Right cardiac atrium (tissue), 5 donors: Measurements from ENCODE around the gene C6orf163. TPM values are rescaled to one million over a fixed set of nuclear protein-coding genes. Genes with fewer than 3 reads are reported as not detected.
"Not testable (repeated sequence)": the region's sequence is repeated elsewhere in the genome, so short reads cannot be mapped to it uniquely, and the experiment has no call there.

Experiments
- ATAC-seq, 2 donors: fragments of 200-7000 bp; cut with Tn5 transposase; one replicate each; pipeline versions ENCODE4 v1.8.0 to v1.9.1; 2020; ENCODE audit warnings: moderate library complexity in 2 of 2, mild to moderate bottlenecking in 1 of 2
- DNase-seq, 3 donors: peaks; one replicate each; pipeline ENCODE4 v3.0.0-alpha.2; 2020
- H3K27ac ChIP-seq: one replicate; pipeline ENCODE4 v1.5.1; 2013; ENCODE audit warnings: mild to moderate bottlenecking, low read length, control low read depth, moderate library complexity
- H3K27me3 ChIP-seq: one replicate; pipeline ENCODE4 v1.6.1; 2013; ENCODE audit not compliant: control insufficient read depth, insufficient read depth
- H3K4me1 ChIP-seq: one replicate; pipeline ENCODE4 v1.6.1; 2013; ENCODE audit warnings: low read length; ENCODE audit not compliant: control insufficient read depth, insufficient read depth
- H3K4me3 ChIP-seq: one replicate; pipeline ENCODE4 v1.5.1; 2013; ENCODE audit warnings: low read length, control low read depth
- H3K9me3 ChIP-seq: one replicate; pipeline ENCODE4 v1.6.1; 2013; ENCODE audit warnings: low read length; ENCODE audit not compliant: control insufficient read depth
- WGBS: extraction: QIAGEN DNeasy Blood & Tissue Kit; methylation state at CpG from one replicate; pipeline ENCODE4 v1.1.7; 2013; 5-methylcytosine and 5-hydroxymethylcytosine counted together
- intact Hi-C, 4 donors: fragments of 100-400 bp; cut with DNase I; formaldehyde crosslinking; loops; one replicate each; pipeline versions ENCODE4 v1.11.0 to v1.14.0; 2022 to 2023
- long read RNA-seq, 4 donors: library from polyadenylated mRNA; unstranded; transcript quantifications; one replicate each; pipeline ENCODE4 v2.0.0, GENCODE V29; 2020 to 2021
- polyA plus RNA-seq: library from polyadenylated mRNA; stranded (reverse); fragments of 200-250 nt; gene quantifications from one replicate; pipeline ENCODE4 v1.2.3, GENCODE V29; 2013
- total RNA-seq, 4 donors: library from RNA; stranded (reverse); fragmentation: NEBNext Ultra II Directional; extraction: Animal tissue kit (Norgen Biotek cat#: 25700); gene quantifications; one replicate each; pipeline ENCODE4 v1.2.1, GENCODE V29; 2021
- donor health status: healthy with polysubstance abuse.
- donor health status: DM: no; HTN: yes; CAD: no.
- donor health status: DM: no; HTN: no; CAD: no.
- donor health status: DM: no; HTN: yes; CAD: no; lungs with severe emphysema.
- donor health status: DM: yes; HTN: yes; CAD: no.

C6orf163 gene
- total RNA-seq: 1 to 10 TPM; 2.0 to 4.3 (median 2.5) TPM
- polyA plus RNA-seq: 1.6 TPM
- long read RNA-seq, donor 1: 0 reads
- long read RNA-seq, donor 2: 0 reads
- long read RNA-seq, donor 3, partial matches to known transcripts: 0 of 1 reads
- long read RNA-seq, donor 3, other reads (novel, unspliced or antisense): 1 of 1 reads
- long read RNA-seq, donor 4: 0 reads

- ATAC-seq (no peak), DNase-seq (no peak)
- Histone ChIP-seq H3K9me3 (no peaks in the 10 kb centered on the region), H3K4me1 (no peaks in the 10 kb centered on the region), H3K4me3 (no peak within 1 kb of the TSS), H3K27me3 (no peaks in the 10 kb centered on the region), H3K27ac (no peak within 1 kb of the TSS)
- WGBS: 81% methylated on average over 2 of the region's 2 CpGs
- intact Hi-C loops: no loop called here
Measured at GRCh38 chr6:87344731-87345130, at the start of gene C6orf163. Gene C6orf163, plus strand, starts transcription at chr6:87344813. Its CDS starts 287 bp downstream, at chr6:87345100.

- DNase-seq: no peak
- no peaks in the 10 kb centered on the region for H3K4me1 ChIP-seq
- H3K9me3 ChIP-seq: no peaks in the 10 kb centered on the region
- 59% methylated on average over 1 of the region's 1 CpG for WGBS
- intact Hi-C loops: no loop called here
- H3K27me3 ChIP-seq: no peaks in the 10 kb centered on the region
- H3K27ac ChIP-seq: no peak overlapping the region
- H3K4me3 ChIP-seq: no peak overlapping the region
- no peak for ATAC-seq
Measured at GRCh38 chr6:87297119-87297518, 47.5 kb upstream of the C6orf163 start.

- ATAC-seq, H3K27ac ChIP-seq, intact Hi-C loops, H3K27me3 ChIP-seq, H3K4me1 ChIP-seq, H3K9me3 ChIP-seq, H3K4me3 ChIP-seq: not testable (repeated sequence)
- DNase-seq: peak in 1 of 3 donors; percentile 32
- 84% methylated on average over 9 of the region's 9 CpGs for WGBS
Measured at GRCh38 chr6:87301277-87301676, 43.3 kb upstream of the C6orf163 start.

- ATAC-seq: no peak
- no peak for DNase-seq
- no peaks in the 10 kb centered on the region for H3K27me3 ChIP-seq
- no peak overlapping the region for H3K27ac ChIP-seq
- no peaks in the 10 kb centered on the region for H3K4me1 ChIP-seq
- H3K4me3 ChIP-seq: no peak overlapping the region
- WGBS: 57% methylated on average over 4 of the region's 4 CpGs
- intact Hi-C loops: no loop called here
- H3K9me3 ChIP-seq: no peaks in the 10 kb centered on the region
Measured at GRCh38 chr6:87308970-87309369, 35.6 kb upstream of the C6orf163 start.

- Histone ChIP-seq H3K9me3 (no peaks in the 10 kb centered on the region), H3K4me1 (no peaks in the 10 kb centered on the region), H3K27me3 (no peaks in the 10 kb centered on the region), H3K27ac (no peak overlapping the region), H3K4me3 (no peak overlapping the region)
- no peak for DNase-seq
- 12% methylated on average over 1 of the region's 1 CpG for WGBS
- intact Hi-C loops: no loop called here
- ATAC-seq: no peak
Measured at GRCh38 chr6:87312860-87313259, 31.8 kb upstream of the C6orf163 start.

- WGBS: 85% methylated on average over 3 of the region's 3 CpGs
- Histone ChIP-seq H3K27ac (no peak overlapping the region), H3K27me3 (no peaks in the 10 kb centered on the region), H3K4me3 (no peak overlapping the region), H3K9me3 (no peaks in the 10 kb centered on the region), H3K4me1 (no peaks in the 10 kb centered on the region)
- ATAC-seq (no peak), DNase-seq (no peak)
- intact Hi-C loops: no loop called here
Measured at GRCh38 chr6:87315071-87315470, 29.5 kb upstream of the C6orf163 start.

GRCh38 chr6:87319271-87319987 is 25.2 kb upstream of the C6orf163 start:
- DNase-seq: no peak
- no peak for ATAC-seq
- Histone ChIP-seq H3K9me3 (no peaks in the 10 kb centered on the region), H3K4me1 (no peaks in the 10 kb centered on the region), H3K4me3 (no peak overlapping the region), H3K27ac (no peak overlapping the region), H3K27me3 (no peaks in the 10 kb centered on the region)
- WGBS: 86% methylated on average over 3 of the region's 3 CpGs
- intact Hi-C loops: no loop called here

- peak; percentile 89 to 94 (median 94) for DNase-seq
- under 1% methylated on average over 60 of the region's 60 CpGs for WGBS
- Histone ChIP-seq H3K4me3 (peak within 1 kb of the TSS; percentile 94), H3K4me1 (no peaks in the 10 kb centered on the region), H3K9me3 (no peaks in the 10 kb centered on the region), H3K27ac (peak within 1 kb of the TSS; percentile 86), H3K27me3 (no peaks in the 10 kb centered on the region)
- peak; percentile 99 to 100 for ATAC-seq
- intact Hi-C loops: no loop called here
Measured at GRCh38 chr6:87322304-87323212, 22.1 kb upstream of the C6orf163 start, which contains the start of gene SMIM8. Gene SMIM8, plus strand, starts transcription at chr6:87322588. Its CDS starts 14,444 bp downstream, at chr6:87337032.

- DNase-seq, H3K27ac ChIP-seq, H3K4me1 ChIP-seq, H3K9me3 ChIP-seq, ATAC-seq, intact Hi-C loops, H3K27me3 ChIP-seq, H3K4me3 ChIP-seq: not testable (repeated sequence)
- WGBS: 97% methylated on average over 1 of the region's 1 CpG
Measured at GRCh38 chr6:87323880-87324279, 20.7 kb upstream of the C6orf163 start.

- no peaks in the 10 kb centered on the region for H3K27me3 ChIP-seq
- peaks cover 5% of the 10 kb centered on the region for H3K4me1 ChIP-seq
- intact Hi-C loops: no loop called here
- no peak for ATAC-seq
- H3K4me3 ChIP-seq: no peak overlapping the region
- no peak overlapping the region for H3K27ac ChIP-seq
- H3K9me3 ChIP-seq: no peaks in the 10 kb centered on the region
- no peak for DNase-seq
Measured at GRCh38 chr6:87330961-87331360, 13.7 kb upstream of the C6orf163 start.

- DNase-seq (no peak), ATAC-seq (no peak)
- no peaks in the 10 kb centered on the region for H3K27me3 ChIP-seq
- 64% methylated on average over 5 of the region's 5 CpGs for WGBS
- H3K4me1 ChIP-seq: peaks cover 5% of the 10 kb centered on the region
- H3K9me3 ChIP-seq: no peaks in the 10 kb centered on the region
- intact Hi-C loops: no loop called here
- H3K4me3 ChIP-seq: no peak overlapping the region
- H3K27ac ChIP-seq: no peak overlapping the region
Measured at GRCh38 chr6:87333033-87333432, 11.6 kb upstream of the C6orf163 start.
